OCI-LY7 (cell line): Measurements from ENCODE around the gene DNAH3.
"Not testable (repeated sequence)": the region's sequence is repeated elsewhere in the genome, so short reads cannot be mapped to it uniquely, and the experiment has no call there.

Experiments used
- EZH2phosphoT487 ChIP-seq: fragments of 200-600 bp; sonication (generic); IDR thresholded peaks from 2 replicates; pipeline ENCODE4 v1.6.1; 2018; ENCODE audit warnings: low read depth, borderline replicate concordance, mild to moderate bottlenecking, mixed run types, antibody characterized with exemption, low read length, moderate library complexity, mixed read lengths
- TF ChIP-seq, protein P1 (sequence below): fragments of 200-600 bp; sonication (generic); conservative IDR thresholded peaks from 2 replicates; pipeline ENCODE4 v1.5.1; 2014; ENCODE audit warnings: mild to moderate bottlenecking, antibody characterized with exemption, low read length, moderate library complexity, mixed read lengths

DNA sequence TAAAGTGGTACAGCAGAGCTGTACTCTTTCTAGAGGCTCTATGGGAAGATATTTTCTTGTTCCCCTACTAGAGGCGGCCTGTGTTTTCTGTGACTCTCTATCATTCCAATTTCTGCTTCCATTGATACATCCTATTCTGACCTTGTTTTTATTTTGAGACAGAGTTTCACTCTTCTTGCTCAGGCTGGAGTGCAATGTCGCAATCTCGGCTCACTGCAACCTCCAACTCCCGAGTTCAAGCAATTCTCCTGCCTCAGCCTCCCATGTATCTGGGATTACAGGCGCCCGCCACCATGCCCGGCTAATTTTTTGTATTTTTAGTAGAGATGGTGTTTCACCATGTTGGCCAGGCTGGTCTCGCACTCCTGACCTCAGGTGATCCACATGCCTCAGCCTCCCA is 44.7 kb upstream of the DNAH3 start:
- TF ChIP-seq EZH2phosphoT487, result not testable (repeated sequence)
- TF ChIP-seq, protein P1, sequence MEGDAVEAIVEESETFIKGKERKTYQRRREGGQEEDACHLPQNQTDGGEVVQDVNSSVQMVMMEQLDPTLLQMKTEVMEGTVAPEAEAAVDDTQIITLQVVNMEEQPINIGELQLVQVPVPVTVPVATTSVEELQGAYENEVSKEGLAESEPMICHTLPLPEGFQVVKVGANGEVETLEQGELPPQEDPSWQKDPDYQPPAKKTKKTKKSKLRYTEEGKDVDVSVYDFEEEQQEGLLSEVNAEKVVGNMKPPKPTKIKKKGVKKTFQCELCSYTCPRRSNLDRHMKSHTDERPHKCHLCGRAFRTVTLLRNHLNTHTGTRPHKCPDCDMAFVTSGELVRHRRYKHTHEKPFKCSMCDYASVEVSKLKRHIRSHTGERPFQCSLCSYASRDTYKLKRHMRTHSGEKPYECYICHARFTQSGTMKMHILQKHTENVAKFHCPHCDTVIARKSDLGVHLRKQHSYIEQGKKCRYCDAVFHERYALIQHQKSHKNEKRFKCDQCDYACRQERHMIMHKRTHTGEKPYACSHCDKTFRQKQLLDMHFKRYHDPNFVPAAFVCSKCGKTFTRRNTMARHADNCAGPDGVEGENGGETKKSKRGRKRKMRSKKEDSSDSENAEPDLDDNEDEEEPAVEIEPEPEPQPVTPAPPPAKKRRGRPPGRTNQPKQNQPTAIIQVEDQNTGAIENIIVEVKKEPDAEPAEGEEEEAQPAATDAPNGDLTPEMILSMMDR, result not testable (repeated sequence)
